HepG2 (cell line): Measurements from ENCODE around the gene NFKB2. TPM values are rescaled to one million over a fixed set of nuclear protein-coding genes. Genes with fewer than 3 reads are reported as not detected.

Experiments used
- BHLHE40 ChIP-seq: IDR thresholded peaks from 2 replicates; pipeline ENCODE4 v1.6.1; 2011; ENCODE audit warnings: low read length, improper control_type of control experiment
- FLYWCH1 ChIP-seq: sonication (generic); formaldehyde crosslinking; IDR thresholded peaks from 2 replicates; pipeline ENCODE4 v1.8.1; 2023; ENCODE audit warnings: mild to moderate bottlenecking, missing genetic modification reagents
- FOXA3 ChIP-seq: IDR thresholded peaks from 2 replicates; pipeline ENCODE4 v1.6.1; 2016; ENCODE audit warnings: missing genetic modification reagents, missing compliant biosample characterization
- HMGXB3 ChIP-seq: sonication (generic); formaldehyde crosslinking; IDR thresholded peaks from 2 replicates; pipeline ENCODE4 v1.4.0; 2020; ENCODE audit warnings: missing genetic modification reagents, borderline replicate concordance
- HNF1A ChIP-seq, 2 experiments: sonication (generic) in 1 of 2; formaldehyde crosslinking in 1 of 2; IDR thresholded peaks; 2 replicates each; pipeline versions ENCODE4 v1.4.0 to v1.6.1; 2016 to 2020; ENCODE audit warnings: borderline replicate concordance in 1 of 2, low read depth in 1 of 2, mild to moderate bottlenecking in 1 of 2, missing genetic modification reagents in 1 of 2
- NFRKB ChIP-seq: fragments of 450-650 bp; IDR thresholded peaks from 2 replicates; pipeline ENCODE4 v1.6.1; 2017
- NKX3-1 ChIP-seq: sonication (generic); formaldehyde crosslinking; IDR thresholded peaks from 2 replicates; pipeline ENCODE4 v1.5.0; 2020; ENCODE audit warnings: missing genetic modification reagents
- ZFP36 ChIP-seq: fragments of 150-350 bp; IDR thresholded peaks from 2 replicates; pipeline ENCODE4 v1.6.1; 2018; ENCODE audit warnings: borderline replicate concordance, low read length, low read depth; ENCODE audit not compliant: partially characterized antibody
- ZFP91 ChIP-seq: sonication (generic); formaldehyde crosslinking; IDR thresholded peaks from 2 replicates; pipeline ENCODE4 v1.9.0; 2022; ENCODE audit warnings: missing genetic modification reagents, mild to moderate bottlenecking, borderline replicate concordance
- ZNF205 ChIP-seq: IDR thresholded peaks from 2 replicates; pipeline ENCODE4 v1.6.1; 2018; ENCODE audit warnings: missing biosample characterization, missing genetic modification reagents
- ZNF660 ChIP-seq: sonication (generic); formaldehyde crosslinking; IDR thresholded peaks from 2 replicates; pipeline ENCODE4 v1.5.1; 2020; ENCODE audit warnings: mild to moderate bottlenecking, low read depth, missing genetic modification reagents, borderline replicate concordance
- ZNF672 ChIP-seq: sonication (generic); formaldehyde crosslinking; IDR thresholded peaks from 2 replicates; pipeline ENCODE4 v1.8.1; 2022; ENCODE audit warnings: missing genetic modification reagents
- ZSCAN20 ChIP-seq: sonication (generic); formaldehyde crosslinking; IDR thresholded peaks from 2 replicates; pipeline ENCODE4 v1.4.0; 2020; ENCODE audit warnings: missing genetic modification reagents, mild to moderate bottlenecking, borderline replicate concordance
- polyA plus RNA-seq, 8 experiments: library from polyadenylated mRNA; depleted of rRNA in 3 of 8; stranded (reverse) in 7 of 8; unstranded in 1 of 8; fragments of >200 nt; fragmentation: Illumina TruSeq in 4 of 8; extraction: Trizol in 4 of 8; gene quantifications; 2 replicates each; pipeline versions ENCODE4 v1.2.1 to v1.2.3, GENCODE V29; 2011 to 2016; ENCODE audit warnings: low read depth in 4 of 8, missing spikeins in 1 of 8, mixed read lengths in 1 of 8; ENCODE audit not compliant: insufficient read depth in 1 of 8
- total RNA-seq, 5 experiments: library from RNA; depleted of rRNA; stranded (reverse); fragments of >200 nt; fragmentation: Illumina TruSeq; extraction: Trizol; gene quantifications; 2 replicates each; pipeline ENCODE4 v1.2.3, GENCODE V29; 2016; ENCODE audit warnings: low read depth in 1 of 5
- TF ChIP-seq, protein P1 (sequence below): sonication (generic); formaldehyde crosslinking; IDR thresholded peaks from 2 replicates; pipeline ENCODE4 v1.4.0; 2020; ENCODE audit warnings: missing genetic modification reagents, borderline replicate concordance

NFKB2 gene
- total and polyA plus RNA-seq, 2 of the 13 experiments (the other 11 are each of a cell fraction or from before 2014, with no cell fraction given): 7.7 to 12.5 TPM

DNA sequence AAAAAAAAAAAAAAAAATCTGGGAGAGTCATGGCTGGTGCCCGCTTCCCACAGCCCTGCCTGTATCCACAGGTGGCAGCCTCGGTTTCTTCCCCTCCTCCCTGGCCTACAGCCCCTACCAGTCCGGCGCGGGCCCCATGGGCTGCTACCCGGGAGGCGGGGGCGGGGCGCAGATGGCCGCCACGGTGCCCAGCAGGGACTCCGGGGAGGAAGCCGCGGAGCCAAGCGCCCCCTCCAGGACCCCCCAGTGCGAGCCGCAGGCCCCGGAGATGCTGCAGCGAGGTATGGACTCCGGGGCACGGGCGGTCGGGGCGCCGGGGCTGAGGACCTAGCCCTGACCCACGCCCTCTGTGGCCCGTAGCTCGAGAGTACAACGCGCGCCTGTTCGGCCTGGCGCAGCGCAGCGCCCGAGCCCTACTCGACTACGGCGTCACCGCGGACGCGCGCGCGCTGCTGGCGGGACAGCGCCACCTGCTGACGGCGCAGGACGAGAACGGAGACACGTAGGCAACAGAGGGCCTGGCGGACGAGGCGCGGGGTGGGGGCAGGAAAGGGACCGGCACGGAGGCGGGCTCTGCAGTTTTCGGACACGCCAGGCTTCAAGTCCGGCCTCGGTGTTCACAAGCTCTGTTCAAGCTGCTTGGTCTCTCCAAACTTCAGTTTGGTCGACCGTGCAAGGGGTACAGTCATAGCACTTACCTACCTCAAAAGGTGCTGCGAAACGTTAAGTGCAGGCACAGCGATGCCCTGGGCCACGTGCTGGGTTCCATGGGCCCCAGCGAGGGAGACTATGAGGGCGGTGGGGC lies 3.9 kb downstream of the NFKB2 start (continued):
- TF ChIP-seq HMGXB3 (CRISPR knock-in tag) (peak; percentile 43; the same call in 1 of the 2 replicates), FOXA3 (CRISPR knock-in tag) (peak; percentile 63), ZSCAN20 (CRISPR knock-in tag) (no peak), HNF1A (IDR thresholded peaks at IDR 0.05; ENCODE audit: low read depth) (no peak), HNF1A (CRISPR knock-in tag; IDR thresholded peaks at IDR 0.05; ENCODE audit: borderline replicate concordance) (0 out of 2 replicates have a peak, but pooled peaks have one; percentile 50), FLYWCH1 (CRISPR knock-in tag) (no peak), ZNF660 (CRISPR knock-in tag) (no peak), ZNF672 (CRISPR knock-in tag) (no peak), NFRKB (no peak), NKX3-1 (no peak), ZNF205 (CRISPR knock-in tag) (peak; percentile 90; the same call in 1 of the 2 replicates), ZFP36 (no peak), ZFP91 (CRISPR knock-in tag) (peak; percentile 96), BHLHE40 (no peak; the same call in 1 of the 2 replicates)
- TF ChIP-seq, protein P1, sequence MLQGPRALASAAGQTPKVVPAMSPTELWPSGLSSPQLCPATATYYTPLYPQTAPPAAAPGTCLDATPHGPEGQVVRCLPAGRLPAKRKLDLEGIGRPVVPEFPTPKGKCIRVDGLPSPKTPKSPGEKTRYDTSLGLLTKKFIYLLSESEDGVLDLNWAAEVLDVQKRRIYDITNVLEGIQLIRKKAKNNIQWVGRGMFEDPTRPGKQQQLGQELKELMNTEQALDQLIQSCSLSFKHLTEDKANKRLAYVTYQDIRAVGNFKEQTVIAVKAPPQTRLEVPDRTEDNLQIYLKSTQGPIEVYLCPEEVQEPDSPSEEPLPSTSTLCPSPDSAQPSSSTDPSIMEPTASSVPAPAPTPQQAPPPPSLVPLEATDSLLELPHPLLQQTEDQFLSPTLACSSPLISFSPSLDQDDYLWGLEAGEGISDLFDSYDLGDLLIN (CRISPR knock-in tag): no peak
